Keratinocyte (primary cell): ENCODE results near the gene FNDC8. TPM values are rescaled to one million over a fixed set of nuclear protein-coding genes. Genes with fewer than 3 reads are reported as not detected.

ENCODE experiments used
- DNase-seq: peaks from one replicate; pipeline ENCODE4 v3.0.0-alpha.2; 2011; ENCODE audit warnings: low read depth, missing footprints, low spot score
- FAIRE-seq: peaks from 2 replicates; lab custom pipeline; 2011; peaks lifted over from hg19 to GRCh38; lab: Jason Lieb, UNC
- H2AFZ ChIP-seq: 2 replicates; pipeline ENCODE4 v1.6.0; 2012; ENCODE audit warnings: low read length, control low read depth, inconsistent platforms; ENCODE audit not compliant: control insufficient read depth
- H3K27ac ChIP-seq: 2 replicates; pipeline ENCODE4 v1.5.1; 2011; ENCODE audit warnings: low read length; ENCODE audit not compliant: control insufficient read depth, insufficient read depth
- H3K27me3 ChIP-seq: 3 replicates; pipeline ENCODE4 v1.6.0; 2011; ENCODE audit warnings: low read length; ENCODE audit not compliant: control insufficient read depth, insufficient read depth; ENCODE audit errors: extremely low read depth
- H3K36me3 ChIP-seq, 2 experiments: 2 replicates in 1 of 2; 3 replicates in 1 of 2; pipeline ENCODE4 v1.5.1; 2011; ENCODE audit warnings: low read length in 2 of 2, mild to moderate bottlenecking in 1 of 2; ENCODE audit not compliant: control insufficient read depth in 2 of 2, insufficient read depth in 2 of 2; ENCODE audit errors: extremely low read depth in 1 of 2
- H3K4me1 ChIP-seq: 3 replicates; pipeline ENCODE4 v1.5.1; 2011; ENCODE audit warnings: low read length; ENCODE audit not compliant: control insufficient read depth, insufficient read depth; ENCODE audit errors: extremely low read depth
- H3K4me2 ChIP-seq: 3 replicates; pipeline ENCODE4 v1.6.0; 2011; ENCODE audit warnings: low read depth, low read length; ENCODE audit not compliant: control insufficient read depth, insufficient read depth; ENCODE audit errors: extremely low read depth
- H3K4me3 ChIP-seq, 3 experiments: fragments of 200-600 bp in 1 of 3; sonication (generic) in 1 of 3; 2 replicates in 2 of 3; 3 replicates in 1 of 3; pipeline ENCODE4 v1.5.1; 2011 to 2016; ENCODE audit warnings: low read length in 3 of 3, mild to moderate bottlenecking in 3 of 3, control low read depth in 2 of 3, inconsistent platforms in 1 of 3, low read depth in 1 of 3, mixed read lengths in 1 of 3, mixed run types in 1 of 3, moderate library complexity in 1 of 3; ENCODE audit not compliant: control insufficient read depth in 2 of 3, insufficient read depth in 2 of 3; ENCODE audit errors: extremely low read depth in 1 of 3
- H3K79me2 ChIP-seq: 2 replicates; pipeline ENCODE4 v1.6.0; 2012; ENCODE audit warnings: low read length; ENCODE audit not compliant: control insufficient read depth, insufficient read depth
- H3K9ac ChIP-seq: 3 replicates; pipeline ENCODE4 v1.6.0; 2011; ENCODE audit warnings: low read length; ENCODE audit not compliant: control insufficient read depth, insufficient read depth; ENCODE audit errors: extremely low read depth
- H3K9me1 ChIP-seq: 3 replicates; pipeline ENCODE4 v1.6.0; 2011; ENCODE audit warnings: low read length; ENCODE audit not compliant: control insufficient read depth, insufficient read depth; ENCODE audit errors: extremely low read depth
- H3K9me3 ChIP-seq: 2 replicates; pipeline ENCODE4 v1.5.1; 2012; ENCODE audit warnings: low read depth, low read length; ENCODE audit not compliant: control insufficient read depth
- H4K20me1 ChIP-seq: 3 replicates; pipeline ENCODE4 v1.6.0; 2011; ENCODE audit warnings: low read length; ENCODE audit not compliant: control insufficient read depth, insufficient read depth; ENCODE audit errors: extremely low read depth
- EZH2 ChIP-seq: IDR thresholded peaks from one replicate; pipeline ENCODE4 v1.6.1; 2012; ENCODE audit warnings: inconsistent platforms, mild to moderate bottlenecking, low read length, moderate library complexity
- dilution Hi-C: fragments of 300-500 bp; cut with MboI; formaldehyde crosslinking; loops from one replicate; pipeline ENCODE4 v1.7.0; 2020; ENCODE audit warnings: low sequenced_read_pairs; ENCODE audit not compliant: extremely low pct_ligation_motif_present
- polyA plus RNA-seq, 5 experiments: library from polyadenylated mRNA; depleted of rRNA in 3 of 5; stranded (reverse) in 3 of 5; stranded (forward) in 1 of 5; unstranded in 1 of 5; fragments of >200 nt; gene quantifications; 1 replicate in 1 of 5; 2 replicates in 3 of 5; 3 replicates in 1 of 5; pipeline versions ENCODE4 v1.2.1 to v1.2.3, GENCODE V29; 2011 to 2012; ENCODE audit warnings: missing spikeins in 2 of 5, low read depth in 1 of 5, low replicate concordance in 1 of 5
- TF ChIP-seq, protein P1 (sequence below), 3 experiments: IDR thresholded peaks in 1 of 3; conservative IDR thresholded peaks in 1 of 3; optimal IDR thresholded peaks in 1 of 3; 2 replicates in 2 of 3; 3 replicates in 1 of 3; pipeline versions ENCODE3 to v1.5.1; 2011; ENCODE audit warnings: low read length in 3 of 3, mild to moderate bottlenecking in 3 of 3, moderate library complexity in 2 of 3, control low read depth in 1 of 3, inconsistent platforms in 1 of 3; ENCODE audit not compliant: insufficient read depth in 2 of 3; ENCODE audit errors: extremely low read depth in 1 of 3

FNDC8 gene
- polyA plus RNA-seq, 1 donor (not counting 4 experiments of a cell fraction or from before 2014, with no cell fraction given) = not detected

DNA sequence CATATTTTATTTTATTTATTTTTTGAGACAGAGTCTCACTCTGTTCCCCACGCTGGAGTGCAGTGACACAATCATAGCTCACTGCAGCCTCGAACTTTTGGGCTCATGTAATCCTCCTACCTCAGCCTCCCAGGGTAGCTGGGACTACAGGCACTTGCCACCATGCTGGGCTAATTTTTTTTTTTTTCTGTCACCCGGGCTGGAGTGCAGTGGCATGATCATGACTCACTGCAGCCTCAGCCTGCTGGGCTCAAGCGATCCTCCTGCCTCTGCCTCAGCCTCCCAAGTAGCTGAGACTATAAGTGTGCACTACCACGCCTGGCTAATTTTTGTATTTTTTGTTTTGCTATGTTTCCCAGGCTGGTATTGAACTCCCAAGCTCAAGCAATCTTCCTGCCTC is 43.3 kb downstream of the FNDC8 start:
- no peaks in the 10 kb centered on the region for H3K27me3 ChIP-seq
- no peaks in the 10 kb centered on the region for H3K9me1 ChIP-seq
- TF ChIP-seq, protein P1, sequence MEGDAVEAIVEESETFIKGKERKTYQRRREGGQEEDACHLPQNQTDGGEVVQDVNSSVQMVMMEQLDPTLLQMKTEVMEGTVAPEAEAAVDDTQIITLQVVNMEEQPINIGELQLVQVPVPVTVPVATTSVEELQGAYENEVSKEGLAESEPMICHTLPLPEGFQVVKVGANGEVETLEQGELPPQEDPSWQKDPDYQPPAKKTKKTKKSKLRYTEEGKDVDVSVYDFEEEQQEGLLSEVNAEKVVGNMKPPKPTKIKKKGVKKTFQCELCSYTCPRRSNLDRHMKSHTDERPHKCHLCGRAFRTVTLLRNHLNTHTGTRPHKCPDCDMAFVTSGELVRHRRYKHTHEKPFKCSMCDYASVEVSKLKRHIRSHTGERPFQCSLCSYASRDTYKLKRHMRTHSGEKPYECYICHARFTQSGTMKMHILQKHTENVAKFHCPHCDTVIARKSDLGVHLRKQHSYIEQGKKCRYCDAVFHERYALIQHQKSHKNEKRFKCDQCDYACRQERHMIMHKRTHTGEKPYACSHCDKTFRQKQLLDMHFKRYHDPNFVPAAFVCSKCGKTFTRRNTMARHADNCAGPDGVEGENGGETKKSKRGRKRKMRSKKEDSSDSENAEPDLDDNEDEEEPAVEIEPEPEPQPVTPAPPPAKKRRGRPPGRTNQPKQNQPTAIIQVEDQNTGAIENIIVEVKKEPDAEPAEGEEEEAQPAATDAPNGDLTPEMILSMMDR (optimal IDR thresholded peaks at IDR 0.05 in 1 of 3, IDR thresholded peaks at IDR 0.05 in 1 of 3, conservative IDR thresholded peaks at IDR 0.05 in 1 of 3; ENCODE audit: extremely low read depth in 1 of 3, insufficient read depth in 2 of 3, low read length in 3 of 3) = no peak
- no peak for TF ChIP-seq EZH2
- no peak overlapping the region for H3K4me2 ChIP-seq
- no peak overlapping the region for H2AFZ ChIP-seq
- FAIRE-seq (no peak), DNase-seq (no peak)
- no peaks in the 10 kb centered on the region for H3K36me3 ChIP-seq
- H3K9me3 ChIP-seq = no peaks in the 10 kb centered on the region
- H3K9ac ChIP-seq = no peak overlapping the region
- no peak overlapping the region for H3K27ac ChIP-seq
- dilution Hi-C loops = no loop called here
- no peaks in the 10 kb centered on the region for H4K20me1 ChIP-seq
- no peaks in the 10 kb centered on the region for H3K79me2 ChIP-seq
- peaks cover 37% of the 10 kb centered on the region for H3K4me1 ChIP-seq
- H3K4me3 ChIP-seq = no peak overlapping the region

DNA sequence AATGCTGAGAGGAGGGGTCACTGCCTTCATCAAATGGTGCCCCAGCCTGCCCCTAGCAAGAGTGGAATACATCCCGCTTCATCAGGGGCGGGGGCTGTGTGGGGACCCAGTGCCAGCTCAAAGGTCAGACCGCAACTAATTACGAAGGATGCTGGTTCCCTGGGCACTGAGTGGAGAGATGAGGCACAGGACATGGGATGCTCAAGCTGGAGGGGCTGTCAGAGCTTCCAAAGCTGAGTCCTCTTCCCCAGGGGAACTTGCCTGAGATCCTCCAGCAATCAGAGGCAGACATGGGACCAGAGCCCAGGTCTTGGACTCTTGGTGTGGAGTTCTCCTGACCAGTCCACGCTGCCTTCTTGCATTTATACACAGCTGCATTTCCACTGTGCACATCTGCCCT is 45.1 kb downstream of the FNDC8 start:
- H3K79me2 ChIP-seq = no peaks in the 10 kb centered on the region
- peaks cover 18% of the 10 kb centered on the region for H3K4me1 ChIP-seq
- H3K9me3 ChIP-seq = no peaks in the 10 kb centered on the region
- H3K4me3 ChIP-seq = no peak overlapping the region
- H2AFZ ChIP-seq = no peak overlapping the region
- dilution Hi-C loops = no loop called here
- H3K9me1 ChIP-seq = no peaks in the 10 kb centered on the region
- no peaks in the 10 kb centered on the region for H3K36me3 ChIP-seq
- no peaks in the 10 kb centered on the region for H4K20me1 ChIP-seq
- H3K27me3 ChIP-seq = no peaks in the 10 kb centered on the region
- no peak overlapping the region for H3K27ac ChIP-seq
- TF ChIP-seq, protein P1 (optimal IDR thresholded peaks at IDR 0.05 in 1 of 3, IDR thresholded peaks at IDR 0.05 in 1 of 3, conservative IDR thresholded peaks at IDR 0.05 in 1 of 3; ENCODE audit: extremely low read depth in 1 of 3, insufficient read depth in 2 of 3, low read length in 3 of 3) = no peak
- TF ChIP-seq EZH2 = no peak
- H3K4me2 ChIP-seq = peak overlapping the region; percentile 13
- FAIRE-seq = no peak
- H3K9ac ChIP-seq = no peak overlapping the region
- DNase-seq = no peak
